ENCODE results near the gene TRIM62. TPM values are rescaled to one million over a fixed set of nuclear protein-coding genes. Genes with fewer than 3 reads are reported as not detected.

Gene TRIM62
- total RNA-seq, 1 experiment from 2014 or later, result 6.9 TPM

GRCh38 chr1:33167650-33168447, 14.0 kb downstream of the TRIM62 start:
- Mint-ChIP-seq H3K36me3 (ENCODE audit: insufficient read depth in 1 of 3, low read depth in 3 of 3) (peaks cover 3 to 14% (median 14%) of the 10 kb centered on the region in 3 experiments; a peak in 5 of 7 replicates), H3K27me3 (ENCODE audit: low read depth) (peaks cover 11% of the 10 kb centered on the region), H3K4me1 (peaks cover 39 to 44% of the 10 kb centered on the region in 2 experiments), H3K4me3 (no peak overlapping the region), H3K27ac (no peak overlapping the region; a peak in 1 of 7 replicates), H3K9me3 (peaks cover 0 to 2% of the 10 kb centered on the region in 2 experiments; a peak in 1 of 5 replicates)
- Histone ChIP-seq H4K5ac (ENCODE audit: insufficient read length, low read depth, low read length) (no peak overlapping the region), H3K4me1 (ENCODE audit: insufficient read depth, low read length) (no peaks in the 10 kb centered on the region; the same call in 1 of the 2 replicates), H2AK5ac (ENCODE audit: insufficient read length, low read length) (no peak overlapping the region), H3K4ac (ENCODE audit: low read depth, low read length) (no peak overlapping the region), H2BK20ac (ENCODE audit: low read depth, low read length, poor library complexity, severe bottlenecking) (no peak overlapping the region), H3K27ac (ENCODE audit: insufficient read length, low read depth, low read length) (no peak overlapping the region), H2BK5ac (ENCODE audit: insufficient read length, low read length) (no peak overlapping the region), H2AFZ (ENCODE audit: low read length) (no peak overlapping the region), H2BK15ac (ENCODE audit: low read depth, low read length) (no peak overlapping the region), H3K79me1 (ENCODE audit: insufficient read depth, low read depth, low read length, poor library complexity, severe bottlenecking) (no peaks in the 10 kb centered on the region), H3K23ac (ENCODE audit: insufficient read length, low read depth, low read length) (no peak overlapping the region), H2BK120ac (ENCODE audit: low read depth, low read length, poor library complexity, severe bottlenecking) (no peak overlapping the region), H4K20me1 (ENCODE audit: control insufficient read depth, insufficient read depth, insufficient read length) (no peaks in the 10 kb centered on the region), H3K9ac (ENCODE audit: extremely low read depth, insufficient read length, low read length) (no peak overlapping the region), H3K79me2 (ENCODE audit: insufficient read depth, low read length) (no peaks in the 10 kb centered on the region), H3K56ac (ENCODE audit: insufficient read length, low read depth, low read length) (no peak overlapping the region), H4K8ac (replicated peaks; ENCODE audit: insufficient read length, low read depth, low read length) (no peak overlapping the region), H3K23me2 (ENCODE audit: insufficient read length, low read depth, low read length, poor library complexity, severe bottlenecking) (no peaks in the 10 kb centered on the region), H3K14ac (ENCODE audit: insufficient read depth, low read length) (no peak overlapping the region), H3K9me3 (ENCODE audit: control insufficient read depth, low read depth, low read length) (no peaks in the 10 kb centered on the region), H3T11ph (ENCODE audit: low read length) (no peak overlapping the region), H2BK12ac (ENCODE audit: insufficient read length, low read depth, low read length) (no peak overlapping the region), H3K4me2 (ENCODE audit: insufficient read depth, insufficient read length, low read length) (no peak overlapping the region), H3K27me3 (ENCODE audit: insufficient read depth, low read length) (no peaks in the 10 kb centered on the region), H3K18ac (ENCODE audit: insufficient read length, low read depth, low read length) (no peak overlapping the region), H4K91ac (ENCODE audit: insufficient read length, low read depth, low read length) (no peak overlapping the region)
- WGBS (ENCODE audit: extremely low coverage, insufficient read length, low lambda C conversion rate), result no CpG with 5 or more reads among the region's 4 CpGs
- DNase-seq, result no peak
- TF ChIP-seq CTCF (conservative IDR thresholded peaks at IDR 0.05), result no peak

Data from H9 (cell line).